OCI-M1 (cell line): ENCODE measurements around the gene CSF1R.
"Not testable (repeated sequence)": the region's sequence is repeated elsewhere in the genome, so short reads cannot be mapped to it uniquely, and the experiment has no call there.

ENCODE experiments used
- DNase-seq: peaks from one replicate; lab custom pipeline; 2025; lab: John Stamatoyannopoulos, UW

Gene CSF1R

GRCh38 chr5:150103678-150104549 lies 17.6 kb upstream of the CSF1R start:
- no peak for DNase-seq

- no peak for DNase-seq
Measured at GRCh38 chr5:150101023-150101422, 14.7 kb upstream of the CSF1R start.

GRCh38 chr5:150097152-150097551 lies 10.8 kb upstream of the CSF1R start:
- DNase-seq = no peak

- DNase-seq = no peak
Measured at GRCh38 chr5:150092159-150092787, 5.9 kb upstream of the CSF1R start.

GRCh38 chr5:150085191-150085912 lies 1.0 kb downstream of the CSF1R start:
- DNase-seq = no peak

- not testable (repeated sequence) for DNase-seq
Measured at GRCh38 chr5:150084754-150085153, 1.6 kb downstream of the CSF1R start.

- no peak for DNase-seq
Measured at GRCh38 chr5:150082889-150083288, 3.5 kb downstream of the CSF1R start.

- no peak for DNase-seq
Measured at GRCh38 chr5:150082374-150082773, 4.0 kb downstream of the CSF1R start.

- peak; percentile 30 for DNase-seq
Measured at GRCh38 chr5:150081541-150082283, 4.6 kb downstream of the CSF1R start.

- no peak for DNase-seq
Measured at GRCh38 chr5:150080696-150081435, 5.5 kb downstream of the CSF1R start.

- DNase-seq = no peak
Measured at GRCh38 chr5:150079909-150080461, 6.4 kb downstream of the CSF1R start.

- no peak for DNase-seq
Measured at GRCh38 chr5:150078802-150079689, 7.3 kb downstream of the CSF1R start.

GRCh38 chr5:150077996-150078801 lies 8.2 kb downstream of the CSF1R start:
- DNase-seq = no peak

GRCh38 chr5:150077060-150077459 lies 9.3 kb downstream of the CSF1R start:
- DNase-seq = no peak

- peak; percentile 24 for DNase-seq
Measured at GRCh38 chr5:150075806-150076205, 10.5 kb downstream of the CSF1R start.

- no peak for DNase-seq
Measured at GRCh38 chr5:150075233-150075632, 11.1 kb downstream of the CSF1R start.

GRCh38 chr5:150073677-150074076 lies 12.7 kb downstream of the CSF1R start:
- DNase-seq = no peak

GRCh38 chr5:150073086-150073625 lies 13.2 kb downstream of the CSF1R start:
- DNase-seq = no peak

- no peak for DNase-seq
Measured at GRCh38 chr5:150070821-150071220, 15.5 kb downstream of the CSF1R start.
